A673 (cell line): ENCODE measurements around the gene RNPEPL1. TPM values are rescaled to one million over a fixed set of nuclear protein-coding genes. Genes with fewer than 3 reads are reported as not detected.

Experiments
- BruUV-seq: library from RNA; stranded (reverse); fragments of 400-500 nt; replicated peaks from 2 replicates; lab custom pipeline; 2021; lab: Mats Ljungman, UMichigan
- CTCF ChIA-PET: fragments of 300-600 bp; sonication (Branson Sonifier 250); formaldehyde crosslinking; loops from one replicate; lab custom pipeline; 2022; ENCODE audit warnings: antibody characterized with exemption; lab: Charles Lee
- POLR2A ChIA-PET: fragments of 300-600 bp; sonication (Branson Sonifier 250); formaldehyde crosslinking; loops from one replicate; lab custom pipeline; 2022; ENCODE audit warnings: antibody characterized with exemption; ENCODE audit not compliant: low non-redundant PET; lab: Charles Lee
- DNase-seq: peaks from one replicate; pipeline ENCODE4 v3.0.0-alpha.2; 2015; ENCODE audit warnings: low spot score
- H3K27ac ChIP-seq: fragments of 200-600 bp; sonication (generic); 2 replicates; pipeline ENCODE4 v1.5.1; 2016; ENCODE audit warnings: mixed run types, low read depth, mild to moderate bottlenecking, mixed read lengths, antibody characterized with exemption, low read length; ENCODE audit not compliant: poor library complexity, severe bottlenecking
- H3K27me3 ChIP-seq: fragments of 200-600 bp; sonication (generic); replicated peaks from 2 replicates; pipeline ENCODE4 v1.6.1; 2017; ENCODE audit warnings: mixed run types, low read depth, mild to moderate bottlenecking, mixed read lengths, antibody characterized with exemption, low read length; ENCODE audit not compliant: insufficient read depth, poor library complexity
- H3K36me3 ChIP-seq: fragments of 200-600 bp; sonication (generic); 2 replicates; pipeline ENCODE4 v1.6.1; 2016; ENCODE audit warnings: mixed run types, mild to moderate bottlenecking, mixed read lengths, antibody characterized with exemption, low read length; ENCODE audit not compliant: insufficient read depth, poor library complexity, severe bottlenecking
- H3K4me1 ChIP-seq: fragments of 200-600 bp; sonication (generic); 2 replicates; pipeline ENCODE4 v1.6.1; 2017; ENCODE audit warnings: mixed run types, mild to moderate bottlenecking, mixed read lengths, antibody characterized with exemption, low read length; ENCODE audit not compliant: insufficient read depth, poor library complexity, severe bottlenecking
- H3K4me3 ChIP-seq: fragments of 200-600 bp; sonication (generic); 2 replicates; pipeline ENCODE4 v1.5.1; 2016; ENCODE audit warnings: low read depth, mixed run types, mild to moderate bottlenecking, mixed read lengths, low read length; ENCODE audit not compliant: poor library complexity, severe bottlenecking
- H3K9me3 ChIP-seq: fragments of 200-600 bp; sonication (generic); 2 replicates; pipeline ENCODE4 v1.6.1; 2016; ENCODE audit warnings: mixed run types, low read depth, mild to moderate bottlenecking, mixed read lengths, antibody characterized with exemption, low read length; ENCODE audit not compliant: poor library complexity, severe bottlenecking
- CTCF ChIP-seq: fragments of 300-800, 200-600 bp; sonication (generic); conservative IDR thresholded peaks from 2 replicates; pipeline ENCODE4 v1.5.1; 2017; ENCODE audit warnings: low read depth, mild to moderate bottlenecking, antibody characterized with exemption, low read length, moderate library complexity, mixed read lengths
- EZH2 ChIP-seq: fragments of 200-600 bp; sonication (generic); IDR thresholded peaks from 2 replicates; pipeline ENCODE4 v1.6.1; 2017; ENCODE audit warnings: borderline replicate concordance, low read depth, mild to moderate bottlenecking, mixed read lengths, antibody characterized with exemption, low read length; ENCODE audit not compliant: poor library complexity, severe bottlenecking
- intact Hi-C: fragments of 100-400 bp; cut with micrococcal nuclease; formaldehyde crosslinking; loops from one replicate; pipeline ENCODE4 v1.10.0; 2022; ENCODE audit not compliant: unreplicated experiment
- total RNA-seq: library from RNA; stranded (reverse); gene quantifications from 2 replicates; pipeline ENCODE4 v1.2.3, GENCODE V29; 2021

Gene RNPEPL1
- total RNA-seq, 1 experiment from 2014 or later: 26.5 TPM

- POLR2A ChIA-PET: no interaction called here
- no peaks in the 10 kb centered on the region for H3K27me3 ChIP-seq
- DNase-seq: no peak
Observed at GRCh38 chr2:240600451-240600961, 32.2 kb downstream of the RNPEPL1 start.

DNA sequence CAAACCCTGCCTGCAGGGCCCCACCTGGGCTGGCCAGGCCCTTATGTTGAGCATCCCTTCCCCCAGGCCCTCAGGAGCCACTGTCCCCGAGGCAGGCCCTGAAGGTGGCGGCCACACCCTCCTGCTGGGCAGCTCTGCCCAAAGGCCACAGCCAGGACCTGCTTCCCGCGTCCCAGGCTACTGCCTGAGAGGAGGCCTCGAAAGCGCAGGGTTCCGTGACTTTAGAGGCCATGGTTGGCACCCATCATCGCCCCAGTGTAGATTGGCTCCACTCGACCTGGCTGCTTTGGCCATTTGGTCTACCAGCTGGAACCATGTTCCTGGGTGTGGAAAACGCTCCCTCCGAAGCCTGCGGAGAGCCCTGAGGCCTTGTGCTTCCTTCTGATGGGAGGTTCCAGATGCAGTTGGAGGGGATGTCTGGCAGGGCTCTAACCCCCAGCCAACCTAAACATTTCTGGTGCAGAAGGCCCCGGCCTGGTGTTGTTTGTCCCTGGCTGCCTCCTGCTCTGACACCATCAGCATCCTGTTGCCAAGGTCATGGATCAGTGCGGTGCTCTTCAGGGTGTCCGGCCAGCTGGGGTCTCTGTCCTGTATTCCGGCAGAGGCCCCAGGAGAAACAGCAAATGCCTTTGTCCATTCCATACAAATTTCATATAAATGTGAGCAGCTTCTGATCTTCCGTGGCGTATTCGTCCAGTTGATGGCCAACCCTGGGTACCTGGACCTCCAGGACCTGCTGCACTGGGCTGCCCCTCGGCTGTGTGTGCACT is 33.0 kb downstream of the RNPEPL1 start:
- peaks cover 7% of the 10 kb centered on the region for H3K36me3 ChIP-seq
- no peaks in the 10 kb centered on the region for H3K27me3 ChIP-seq
- TF ChIP-seq EZH2 (no peak), CTCF (no peak)
- no peak overlapping the region for H3K4me3 ChIP-seq
- no peak overlapping the region for H3K27ac ChIP-seq
- BruUV-seq: no TSS peak
- intact Hi-C loops: no loop called here
- no peak for DNase-seq
- no peaks in the 10 kb centered on the region for H3K9me3 ChIP-seq
- POLR2A ChIA-PET: no interaction called here
- no peaks in the 10 kb centered on the region for H3K4me1 ChIP-seq
- CTCF ChIA-PET: no interaction called here

More at GRCh38 chr2:240600451-240600961, 32.2 kb downstream of the RNPEPL1 start:
- peaks cover 7% of the 10 kb centered on the region for H3K36me3 ChIP-seq
- intact Hi-C loops: no loop called here
- H3K27ac ChIP-seq: no peak overlapping the region
- no peak for TF ChIP-seq CTCF
- no peak for TF ChIP-seq EZH2
- BruUV-seq: no TSS peak
- CTCF ChIA-PET: no interaction called here
- no peak overlapping the region for H3K4me3 ChIP-seq
- H3K9me3 ChIP-seq: no peaks in the 10 kb centered on the region
- no peaks in the 10 kb centered on the region for H3K4me1 ChIP-seq

DNA sequence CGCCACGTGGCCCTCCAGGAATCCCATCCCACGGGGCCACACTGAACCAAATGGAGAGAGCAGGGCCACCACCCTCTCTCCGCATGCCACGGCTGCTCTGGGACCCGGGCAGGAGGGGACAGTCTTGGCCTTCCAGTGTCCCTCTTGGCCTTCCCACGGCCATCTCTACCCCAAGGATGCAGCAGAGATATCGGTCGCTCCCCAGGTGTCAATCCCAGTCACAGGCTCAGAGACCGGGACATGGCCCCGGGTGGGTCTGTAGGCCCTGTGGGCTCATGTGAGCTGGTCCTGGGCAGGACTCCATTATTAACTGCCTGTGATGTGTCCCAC is 33.5 kb downstream of the RNPEPL1 start:
- ChIA-PET POLR2A (no interaction called here), CTCF (no interaction called here)
- peaks cover 7% of the 10 kb centered on the region for H3K36me3 ChIP-seq
- H3K9me3 ChIP-seq: no peaks in the 10 kb centered on the region
- TF ChIP-seq CTCF (no peak), EZH2 (no peak)
- no TSS peak for BruUV-seq
- no peaks in the 10 kb centered on the region for H3K4me1 ChIP-seq
- no peak overlapping the region for H3K27ac ChIP-seq
- H3K4me3 ChIP-seq: no peak overlapping the region
- intact Hi-C loops: no loop called here
- DNase-seq: no peak
- no peaks in the 10 kb centered on the region for H3K27me3 ChIP-seq
